Subcutaneous adipose tissue (tissue), 4 donors: ENCODE measurements around the gene CTDP1. TPM values are rescaled to one million over a fixed set of nuclear protein-coding genes. Genes with fewer than 3 reads are reported as not detected.

Experiments used
- CTCF ChIP-seq: fragments of 450-650 bp; IDR thresholded peaks from one replicate; pipeline ENCODE4 v1.5.1; 2016; ENCODE audit warnings: low read depth, mild to moderate bottlenecking, control low read depth, antibody characterized with exemption, moderate library complexity
- total RNA-seq, 4 donors: library from RNA; depleted of rRNA; stranded (reverse); fragments of >200 nt; gene quantifications; one replicate each; pipeline ENCODE4 v1.1.0, GENCODE V29; 2016

Gene CTDP1
- total RNA-seq, 4 donors from 2014 or later = 11.3 to 19.2 (median 16.2) TPM

DNA sequence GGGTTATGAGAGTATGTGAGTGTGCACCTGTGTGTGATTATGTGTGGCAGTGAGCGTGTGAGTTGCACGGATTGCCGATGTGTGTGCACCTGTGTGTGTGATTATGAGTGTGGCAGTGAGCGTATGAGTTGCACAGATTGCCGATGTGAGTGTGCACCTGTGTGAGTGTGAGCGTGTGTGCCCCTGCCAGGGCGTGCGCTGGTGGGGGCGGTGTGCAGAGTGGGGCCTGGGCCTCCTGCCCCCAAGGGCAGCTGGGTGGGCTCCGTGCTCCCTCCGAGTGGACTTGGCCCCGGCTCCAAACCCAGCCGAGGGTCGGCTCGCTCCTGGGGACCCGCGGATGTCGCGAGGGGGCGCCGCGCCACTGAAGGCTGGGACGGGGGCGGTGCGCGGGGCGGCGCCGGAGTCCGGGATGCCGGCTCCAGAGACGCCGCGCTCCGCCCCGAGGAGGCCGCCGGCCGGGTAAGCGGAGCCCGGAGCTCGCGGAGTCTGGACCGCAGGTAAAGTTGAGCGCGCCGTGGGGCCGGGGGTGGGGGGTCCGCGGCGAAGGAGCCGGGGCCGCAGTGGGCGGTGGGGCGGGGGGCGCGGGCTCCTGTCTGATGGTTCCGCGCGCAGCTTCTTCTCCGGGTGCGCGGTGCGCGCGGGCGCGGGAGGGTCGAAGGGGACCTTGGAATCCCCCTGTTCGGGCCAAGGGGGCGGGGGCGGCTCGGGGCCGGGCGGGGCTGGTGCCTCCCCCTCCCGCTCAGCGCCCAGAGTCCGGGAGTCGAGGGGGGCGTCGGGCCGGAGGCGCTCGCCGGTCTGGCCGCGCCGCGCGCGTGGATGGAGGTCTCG lies 118.1 kb downstream of the CTDP1 start, which contains the start of gene KCNG2:
TSS of gene KCNG2 (plus strand) at position 421 of the 828 bp plus-strand sequence. CDS start 65,730 bp downstream, outside the sequence.
- TF ChIP-seq CTCF = no peak

DNA sequence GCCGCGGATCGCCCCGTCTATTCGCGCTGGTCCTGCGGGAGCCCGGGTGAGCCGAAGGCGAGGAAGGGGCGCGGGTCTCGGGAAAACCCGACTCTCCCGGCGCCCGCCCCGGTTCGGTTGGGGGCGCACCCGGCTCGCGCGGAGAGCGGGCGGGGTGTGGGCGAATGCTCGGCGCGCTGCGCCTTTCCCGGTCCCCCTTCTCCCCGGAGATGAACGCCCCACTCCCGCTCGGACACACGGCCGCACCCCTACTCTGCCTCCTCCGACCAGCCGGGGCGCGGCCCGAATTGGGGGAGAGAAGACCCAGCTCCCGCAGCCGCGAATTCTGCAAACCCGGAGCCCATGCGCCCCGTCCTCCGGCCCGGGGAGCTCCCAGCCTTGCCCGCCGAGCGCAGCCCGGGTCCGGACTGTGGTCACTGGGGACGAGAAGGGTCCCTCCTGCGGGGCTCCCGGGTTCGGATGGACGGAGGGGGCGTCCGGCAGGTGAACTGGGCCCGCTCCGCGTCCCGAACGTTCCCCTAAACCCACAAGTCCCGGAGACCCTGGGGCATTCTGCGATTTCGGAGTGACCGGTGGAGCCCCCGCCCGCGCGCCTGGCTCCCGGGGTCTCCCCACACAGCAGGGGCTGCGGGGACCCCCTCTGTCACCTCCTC lies 118.9 kb downstream of the CTDP1 start:
- no peak for TF ChIP-seq CTCF

DNA sequence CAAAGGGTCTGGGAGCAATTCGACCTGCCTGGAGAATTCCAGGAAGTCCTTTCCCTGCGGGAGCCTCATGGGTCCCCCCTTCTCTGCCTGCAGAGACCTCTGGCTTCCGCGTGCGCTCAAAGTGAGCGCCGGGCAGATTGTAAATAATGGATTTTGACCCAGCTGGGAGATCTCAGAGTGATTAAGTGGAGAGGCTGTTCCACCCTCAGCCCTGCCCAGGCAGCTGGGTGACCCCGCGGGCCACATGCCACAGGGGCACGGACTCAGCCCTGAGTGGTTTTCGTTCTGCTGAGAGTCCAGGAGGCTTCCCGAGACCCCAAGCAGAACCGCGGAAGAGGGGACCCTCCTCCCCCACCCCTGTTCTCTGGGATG lies 119.4 kb downstream of the CTDP1 start:
- no peak for TF ChIP-seq CTCF

DNA sequence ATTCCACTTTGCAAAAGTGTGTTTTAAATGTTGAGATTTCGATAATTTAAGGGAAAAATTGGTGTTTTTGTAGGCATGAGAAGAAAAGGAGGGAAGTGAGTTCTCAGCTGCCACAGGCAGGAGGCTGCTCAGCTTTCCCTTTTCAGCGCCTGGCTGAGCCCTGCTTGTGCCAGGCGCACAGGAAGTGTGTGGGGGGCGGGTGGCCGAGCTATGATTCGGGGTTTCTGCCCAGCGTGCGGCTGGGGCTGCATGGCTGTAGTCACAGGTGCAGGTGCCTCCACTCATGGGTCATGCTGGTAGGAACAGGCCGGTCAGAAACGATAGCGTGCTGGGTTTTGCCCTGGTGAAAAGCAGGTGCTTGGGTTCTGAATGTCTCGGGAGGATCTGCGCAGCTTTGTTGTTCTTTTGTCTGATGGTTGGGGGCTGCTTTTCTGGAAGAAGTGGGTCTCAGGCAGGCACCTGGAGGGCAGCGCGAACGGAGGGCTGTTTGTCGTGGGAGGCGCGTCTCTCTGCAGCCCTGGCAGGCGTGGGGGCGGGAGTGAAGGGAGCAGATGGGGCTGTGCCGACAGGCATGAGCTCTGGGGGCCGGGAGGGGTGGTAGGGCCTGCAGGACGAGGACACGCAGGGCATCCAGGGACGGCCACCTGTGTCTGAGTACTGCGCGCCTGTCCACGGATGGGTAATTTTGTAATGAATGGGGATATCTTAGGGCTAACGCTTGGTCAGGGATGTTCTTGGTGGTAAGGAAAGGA lies 120.2 kb downstream of the CTDP1 start:
- no peak for TF ChIP-seq CTCF

- no peak for TF ChIP-seq CTCF
These were observed 121.0 kb downstream of the CTDP1 start for GRCh38 chr18:79800371-79801180.

- no peak for TF ChIP-seq CTCF
These were observed 121.6 kb downstream of the CTDP1 start for GRCh38 chr18:79801217-79801616.
